ENCODE results near the gene OR10J1.

- no peak for TF ChIP-seq CTCF (IDR thresholded peaks at IDR 0.05)
- no peak for TF ChIP-seq POLR2A (IDR thresholded peaks at IDR 0.05)
These were observed 8.7 kb downstream of the OR10J1 start for GRCh38 chr1:159448181-159448580.
